ENCODE results near the gene EXOC1.
"Not testable (repeated sequence)": the region's sequence is repeated elsewhere in the genome, so short reads cannot be mapped to it uniquely, and the experiment has no call there.

The EXOC1 gene

DNA sequence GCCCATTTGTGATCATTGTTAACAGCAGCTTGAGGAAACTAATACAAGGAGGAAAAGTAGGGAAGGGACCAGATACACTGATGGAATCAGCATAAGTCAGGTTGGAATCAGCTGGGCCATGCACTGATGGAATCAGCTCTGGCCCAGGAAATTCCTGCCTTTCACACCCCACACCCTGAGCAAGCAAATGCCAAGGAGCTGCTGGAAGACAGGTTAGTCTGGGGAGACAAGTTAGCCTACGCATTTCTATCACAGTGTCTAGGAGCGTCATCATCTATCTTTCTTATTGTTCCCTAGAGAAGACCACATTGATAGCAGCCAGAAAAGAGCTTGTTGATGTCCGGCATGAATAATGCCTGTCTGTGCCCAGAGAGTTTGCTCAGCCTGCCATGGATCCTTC, 79.1 kb downstream of the EXOC1 start:
- Histone ChIP-seq H2AFZ (ENCODE audit: low read length) (no peak overlapping the region), H3K27me3 (ENCODE audit: insufficient read depth, low read length, poor library complexity, severe bottlenecking) (no peaks in the 10 kb centered on the region), H3K9me2 (replicated peaks; ENCODE audit: low read depth, low read length) (no peaks in the 10 kb centered on the region), H4K20me1 (ENCODE audit: insufficient read depth, low read length, poor library complexity, severe bottlenecking) (no peaks in the 10 kb centered on the region), H3K4me3 (ENCODE audit: low read length, poor library complexity, severe bottlenecking) (no peak overlapping the region), H3F3A (ENCODE audit: low read depth) (no peaks in the 10 kb centered on the region), H3K79me2 (ENCODE audit: insufficient read depth, low read length) (no peaks in the 10 kb centered on the region), H3K9me3 (ENCODE audit: insufficient read depth, low read depth, low read length) (0 out of 2 replicates have a peak, but pooled peaks cover 3% of the 10 kb centered on the region), H3K4me1 (ENCODE audit: insufficient read depth, low read length, poor library complexity, severe bottlenecking) (peaks cover 15% of the 10 kb centered on the region), H3K36me3 (ENCODE audit: insufficient read depth, low read length) (no peaks in the 10 kb centered on the region), H3K9ac (ENCODE audit: low read depth, low read length, poor library complexity, severe bottlenecking) (no peak overlapping the region), H3K4me2 (ENCODE audit: low read depth, low read length, poor library complexity, severe bottlenecking) (no peak overlapping the region)
- TF ChIP-seq CTCF (conservative IDR thresholded peaks at IDR 0.05; ENCODE audit: low read length), result no peak
- no peak for TF ChIP-seq EZH2phosphoT487 (IDR thresholded peaks at IDR 0.05; ENCODE audit: borderline replicate concordance)

DNA sequence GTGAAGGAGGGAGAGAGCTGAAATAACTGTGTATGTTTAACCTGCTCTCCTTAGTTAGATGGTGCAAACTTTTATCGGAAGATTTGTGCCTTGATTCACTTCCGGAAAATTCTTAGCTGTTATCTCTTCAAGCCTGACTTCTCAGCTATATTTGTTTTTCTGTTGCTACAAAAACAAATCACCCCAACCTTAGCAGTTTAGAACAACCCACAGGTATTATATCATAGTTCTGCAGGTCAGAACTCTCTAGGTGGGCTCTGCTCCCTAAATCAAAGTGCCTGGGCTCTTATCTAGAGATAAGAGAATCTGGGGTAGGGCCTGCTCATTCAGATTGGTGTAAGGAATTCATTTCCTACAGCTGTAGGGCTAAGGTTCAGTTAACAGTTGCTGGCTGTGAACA, 80.2 kb downstream of the EXOC1 start:
- 0 out of 2 replicates have a peak, but pooled peaks cover 3% of the 10 kb centered on the region for H3K9me3 ChIP-seq (ENCODE audit: insufficient read depth, low read depth, low read length)
- no peak overlapping the region for H3K4me3 ChIP-seq (ENCODE audit: low read length, poor library complexity, severe bottlenecking)
- H3K27me3 ChIP-seq (ENCODE audit: insufficient read depth, low read length, poor library complexity, severe bottlenecking), result no peaks in the 10 kb centered on the region
- no peak overlapping the region for H2AFZ ChIP-seq (ENCODE audit: low read length)
- TF ChIP-seq EZH2phosphoT487 (IDR thresholded peaks at IDR 0.05; ENCODE audit: borderline replicate concordance) (no peak), CTCF (conservative IDR thresholded peaks at IDR 0.05; ENCODE audit: low read length) (no peak)
- H3K79me2 ChIP-seq (ENCODE audit: insufficient read depth, low read length), result no peaks in the 10 kb centered on the region
- no peak overlapping the region for H3K4me2 ChIP-seq (ENCODE audit: low read depth, low read length, poor library complexity, severe bottlenecking)
- H3K9me2 ChIP-seq (replicated peaks; ENCODE audit: low read depth, low read length), result no peaks in the 10 kb centered on the region
- peaks cover 15% of the 10 kb centered on the region for H3K4me1 ChIP-seq (ENCODE audit: insufficient read depth, low read length, poor library complexity, severe bottlenecking)
- no peak overlapping the region for H3K9ac ChIP-seq (ENCODE audit: low read depth, low read length, poor library complexity, severe bottlenecking)
- H3F3A ChIP-seq (ENCODE audit: low read depth), result no peaks in the 10 kb centered on the region
- H4K20me1 ChIP-seq (ENCODE audit: insufficient read depth, low read length, poor library complexity, severe bottlenecking), result no peaks in the 10 kb centered on the region
- H3K36me3 ChIP-seq (ENCODE audit: insufficient read depth, low read length), result no peaks in the 10 kb centered on the region

GRCh38 chr4:55935907-55936306, 82.5 kb downstream of the EXOC1 start:
- H3K4me1 ChIP-seq (ENCODE audit: insufficient read depth, low read length, poor library complexity, severe bottlenecking); H3K9me2 ChIP-seq (replicated peaks; ENCODE audit: low read depth, low read length); H3K4me2 ChIP-seq (ENCODE audit: low read depth, low read length, poor library complexity, severe bottlenecking); H3K9me3 ChIP-seq (ENCODE audit: insufficient read depth, low read depth, low read length); H3K9ac ChIP-seq (ENCODE audit: low read depth, low read length, poor library complexity, severe bottlenecking); H4K20me1 ChIP-seq (ENCODE audit: insufficient read depth, low read length, poor library complexity, severe bottlenecking); H3K4me3 ChIP-seq (ENCODE audit: low read length, poor library complexity, severe bottlenecking); H3K79me2 ChIP-seq (ENCODE audit: insufficient read depth, low read length); H3K27me3 ChIP-seq (ENCODE audit: insufficient read depth, low read length, poor library complexity, severe bottlenecking); H3F3A ChIP-seq (ENCODE audit: low read depth); H3K36me3 ChIP-seq (ENCODE audit: insufficient read depth, low read length); H2AFZ ChIP-seq (ENCODE audit: low read length): not testable (repeated sequence)

DNA sequence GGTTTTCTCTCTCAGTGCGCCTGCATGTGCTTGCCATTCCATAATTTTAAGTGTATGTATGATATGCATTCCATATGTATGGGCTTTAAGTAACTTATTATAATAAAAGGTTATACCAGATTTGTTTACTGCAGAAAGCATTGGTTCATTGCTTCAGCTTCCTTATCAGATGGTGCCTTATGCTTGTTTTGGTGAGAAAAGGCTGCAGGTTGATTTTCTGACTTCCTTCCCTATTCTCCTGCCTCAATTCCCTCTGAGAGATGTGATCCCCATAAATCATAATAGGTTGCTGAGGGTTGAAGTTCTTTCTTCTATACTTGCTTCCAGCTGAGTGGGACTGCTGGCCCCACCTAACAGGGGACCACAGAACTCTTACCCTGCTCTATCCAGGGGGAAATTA, 85.0 kb downstream of the EXOC1 start:
- Histone ChIP-seq H3K27me3 (ENCODE audit: insufficient read depth, low read length, poor library complexity, severe bottlenecking) (no peaks in the 10 kb centered on the region), H3K9ac (ENCODE audit: low read depth, low read length, poor library complexity, severe bottlenecking) (no peak overlapping the region), H3K9me3 (ENCODE audit: insufficient read depth, low read depth, low read length) (0 out of 2 replicates have a peak, but pooled peaks cover 3% of the 10 kb centered on the region), H4K20me1 (ENCODE audit: insufficient read depth, low read length, poor library complexity, severe bottlenecking) (no peaks in the 10 kb centered on the region), H3K4me2 (ENCODE audit: low read depth, low read length, poor library complexity, severe bottlenecking) (no peak overlapping the region), H3K4me3 (ENCODE audit: low read length, poor library complexity, severe bottlenecking) (no peak overlapping the region), H2AFZ (ENCODE audit: low read length) (no peak overlapping the region), H3K9me2 (replicated peaks; ENCODE audit: low read depth, low read length) (no peaks in the 10 kb centered on the region), H3F3A (ENCODE audit: low read depth) (no peaks in the 10 kb centered on the region), H3K36me3 (ENCODE audit: insufficient read depth, low read length) (no peaks in the 10 kb centered on the region), H3K4me1 (ENCODE audit: insufficient read depth, low read length, poor library complexity, severe bottlenecking) (no peaks in the 10 kb centered on the region), H3K79me2 (ENCODE audit: insufficient read depth, low read length) (no peaks in the 10 kb centered on the region)
- TF ChIP-seq CTCF (conservative IDR thresholded peaks at IDR 0.05; ENCODE audit: low read length), result no peak
- TF ChIP-seq EZH2phosphoT487 (IDR thresholded peaks at IDR 0.05; ENCODE audit: borderline replicate concordance), result no peak
